ENCODE results near the gene MYPOP. TPM values are rescaled to one million over a fixed set of nuclear protein-coding genes. Genes with fewer than 3 reads are reported as not detected.

Gene MYPOP
- total and polyA plus RNA-seq, 9 of the 15 experiments (the other 6 are each of a cell fraction or from before 2014, with no cell fraction given) = 0.32 to 7.6 (median 1.6) TPM

- TF ChIP-seq TBL1XR1 (IDR thresholded peaks at IDR 0.05; ENCODE audit: low read length in 2 of 2) (peak in 1 of 2 experiments; percentile 7; a peak in 1 of 4 replicates), SAP30 (IDR thresholded peaks at IDR 0.05; ENCODE audit: borderline replicate concordance, insufficient read depth, low read depth, low read length, poor library complexity, severe bottlenecking) (no peak), FOXA1 (IDR thresholded peaks at IDR 0.05; ENCODE audit: borderline replicate concordance) (no peak), PYGO2 (tag; IDR thresholded peaks at IDR 0.05) (peak; percentile 0; the same call in 1 of the 2 replicates), ATF7 (IDR thresholded peaks at IDR 0.05) (peak; percentile 90), SFPQ (IDR thresholded peaks at IDR 0.05; ENCODE audit: low read depth, low read length) (no peak), IRF1 (CRISPR knock-in tag; IDR thresholded peaks at IDR 0.05; ENCODE audit: borderline replicate concordance) (no peak), BACH1 (tag; IDR thresholded peaks at IDR 0.05) (peak; percentile 48; the same call in 1 of the 2 replicates), E2F6 (IDR thresholded peaks at IDR 0.05; ENCODE audit: borderline replicate concordance in 1 of 2, extremely low read depth in 1 of 2, insufficient read depth in 1 of 2, insufficient read length in 1 of 2, low read depth in 1 of 2, low read length in 1 of 2, poor library complexity in 1 of 2, severe bottlenecking in 1 of 2) (no peak), MCM3 (IDR thresholded peaks at IDR 0.05) (no peak), CEBPG (CRISPR knock-in tag; IDR thresholded peaks at IDR 0.05) (peak; percentile 87), CEBPG (tag; conservative IDR thresholded peaks at IDR 0.05 in 1 of 2, IDR thresholded peaks at IDR 0.05 in 1 of 2) (peak; percentile 94 to 98), TAF15 (IDR thresholded peaks at IDR 0.05; ENCODE audit: low read depth, low read length) (no peak), ZNF318 (IDR thresholded peaks at IDR 0.05; ENCODE audit: borderline replicate concordance in 1 of 2, low read depth in 1 of 2) (no peak)
Observed at GRCh38 chr19:45887200-45887710, 15.2 kb downstream of the MYPOP start (continued).
